ENCODE measurements around the gene GNL1.
"Not testable (repeated sequence)": the region's sequence is repeated elsewhere in the genome, so short reads cannot be mapped to it uniquely, and the experiment has no call there.

GRCh38 chr6:30526444-30526843, 29.8 kb downstream of the GNL1 start:
- not testable (repeated sequence) for TF ChIP-seq CTCF (IDR thresholded peaks at IDR 0.05 in 2 of 3, conservative IDR thresholded peaks at IDR 0.05 in 1 of 3; ENCODE audit: borderline replicate concordance in 1 of 3, insufficient read depth in 1 of 3, low read depth in 2 of 3, low read length in 2 of 3); EZH2 (IDR thresholded peaks at IDR 0.05); CBX3 (IDR thresholded peaks at IDR 0.05; ENCODE audit: low read depth); RAD21 (IDR thresholded peaks at IDR 0.05; ENCODE audit: low read depth); CEBPB (IDR thresholded peaks at IDR 0.05; ENCODE audit: low read depth); YY1 (IDR thresholded peaks at IDR 0.05; ENCODE audit: extremely low read depth, insufficient replicate concordance, low read depth, low read length); ELF1 (IDR thresholded peaks at IDR 0.05; ENCODE audit: borderline replicate concordance, low read depth); POLR2A (IDR thresholded peaks at IDR 0.05; ENCODE audit: borderline replicate concordance, extremely low read depth, insufficient read depth, insufficient read length); POLR2AphosphoS5 (IDR thresholded peaks at IDR 0.05; ENCODE audit: low read depth, low read length); MAX (IDR thresholded peaks at IDR 0.05); SRF (IDR thresholded peaks at IDR 0.05; ENCODE audit: low read depth); EZH2phosphoT487 (IDR thresholded peaks at IDR 0.05; ENCODE audit: borderline replicate concordance)

All from HCT116 (cell line).